SHP77 treated with DMSO at 0.1 percent for 48 hours (cell line): ENCODE results near the gene AHDC1.
"Not testable (repeated sequence)": the region's sequence is repeated elsewhere in the genome, so short reads cannot be mapped to it uniquely, and the experiment has no call there.

Experiments used
- DNase-seq: peaks from one replicate; lab custom pipeline; 2025; lab: John Stamatoyannopoulos, UW

The AHDC1 gene

GRCh38 chr1:27563341-27563590, 40.7 kb downstream of the AHDC1 start:
- DNase-seq, result no peak

DNA sequence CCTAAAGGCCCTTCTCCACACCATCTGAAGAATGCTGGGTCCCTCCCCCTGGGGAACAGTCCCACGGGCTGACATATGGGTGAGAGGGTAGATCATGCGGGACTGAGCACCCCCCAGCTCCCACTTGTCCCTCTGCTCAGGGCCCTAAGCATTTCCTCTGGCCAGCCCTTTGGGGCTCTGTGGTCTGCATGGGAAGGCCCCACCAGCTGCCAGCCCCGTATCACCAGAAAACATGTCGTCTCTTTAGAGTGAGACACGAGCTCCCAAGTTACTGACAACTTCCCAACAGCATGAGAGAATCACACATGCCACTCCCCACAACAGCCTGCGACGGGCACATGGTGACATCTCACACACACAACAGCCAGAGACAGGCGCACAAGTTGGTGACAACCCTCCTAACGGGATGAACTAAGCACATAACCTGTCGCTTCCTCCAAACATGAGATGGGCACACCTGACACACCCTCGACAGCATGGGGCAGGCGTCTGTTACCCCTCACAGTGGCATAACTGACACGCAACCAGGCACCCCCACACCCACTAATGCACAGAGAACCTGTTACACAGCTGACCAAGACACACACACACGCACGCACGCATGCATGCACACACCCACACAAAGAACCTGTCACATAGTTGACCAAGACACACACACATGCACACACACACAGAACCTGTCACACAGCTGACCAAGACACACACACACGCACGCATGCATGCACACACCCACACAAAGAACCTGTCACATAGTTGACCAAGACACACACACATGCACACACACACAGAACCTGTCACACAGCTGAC, 41.2 kb downstream of the AHDC1 start:
- no peak for DNase-seq

DNA sequence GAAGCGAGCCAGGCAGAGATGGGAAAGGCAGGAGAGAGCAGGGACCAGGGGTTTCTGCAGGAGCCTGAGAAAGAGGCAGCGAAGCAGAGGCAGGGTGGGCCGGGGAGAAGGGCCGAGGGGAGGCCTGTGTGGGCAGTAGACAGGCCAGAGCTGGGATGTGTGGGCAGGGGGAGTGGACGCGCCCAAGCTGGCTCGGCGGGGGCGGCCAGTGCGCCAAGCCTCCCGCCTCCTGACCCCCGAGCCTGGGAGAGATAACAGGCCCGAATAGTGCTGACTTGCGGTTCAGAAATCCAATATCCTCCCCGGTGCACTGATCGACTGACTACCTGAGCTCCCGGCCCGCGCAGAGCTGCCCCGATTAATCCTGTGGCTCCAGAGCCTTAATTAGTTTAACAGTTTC, 41.9 kb downstream of the AHDC1 start:
- no peak for DNase-seq

DNA sequence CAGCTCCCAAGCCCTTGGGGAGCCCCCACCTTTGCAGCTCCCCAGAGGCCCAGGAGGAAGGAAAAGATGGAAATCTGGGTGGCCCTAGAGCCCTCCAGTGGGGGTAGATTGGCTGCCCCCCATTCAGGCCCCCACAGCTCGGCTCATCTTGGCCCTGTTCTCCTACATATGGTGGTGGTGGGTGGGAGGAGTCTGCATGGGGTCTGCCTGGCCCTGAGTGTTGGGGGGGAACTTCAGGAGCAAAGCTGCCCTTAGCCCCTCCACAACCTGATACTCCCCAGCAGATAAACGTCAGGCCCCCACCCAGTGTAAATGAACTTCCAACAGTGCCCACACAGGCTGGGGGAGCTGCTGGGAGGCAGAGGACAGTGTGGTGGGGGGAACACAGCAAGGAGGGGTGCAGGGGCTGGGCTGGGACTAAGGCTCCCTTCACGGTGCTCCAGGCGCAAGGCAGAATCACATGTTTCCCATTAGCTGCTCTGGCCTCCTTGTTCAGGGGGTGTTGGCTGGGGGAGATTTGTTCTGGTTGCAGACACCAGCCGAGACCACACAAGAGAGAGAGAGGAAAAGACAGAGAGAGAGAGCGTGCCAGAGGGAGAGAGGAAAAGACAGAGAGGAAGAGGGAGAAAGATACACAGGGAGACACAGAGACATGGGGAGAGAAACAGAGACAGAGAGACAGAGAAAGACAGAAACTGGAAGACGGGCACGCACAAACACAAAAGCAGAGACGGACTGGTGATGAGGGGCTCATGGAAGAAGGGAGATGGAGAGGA, 42.6 kb downstream of the AHDC1 start:
- no peak for DNase-seq

GRCh38 chr1:27560268-27561123, 43.4 kb downstream of the AHDC1 start:
- no peak for DNase-seq

GRCh38 chr1:27559466-27560030, 44.4 kb downstream of the AHDC1 start:
- no peak for DNase-seq

GRCh38 chr1:27557596-27558340, 46.2 kb downstream of the AHDC1 start:
- no peak for DNase-seq

DNA sequence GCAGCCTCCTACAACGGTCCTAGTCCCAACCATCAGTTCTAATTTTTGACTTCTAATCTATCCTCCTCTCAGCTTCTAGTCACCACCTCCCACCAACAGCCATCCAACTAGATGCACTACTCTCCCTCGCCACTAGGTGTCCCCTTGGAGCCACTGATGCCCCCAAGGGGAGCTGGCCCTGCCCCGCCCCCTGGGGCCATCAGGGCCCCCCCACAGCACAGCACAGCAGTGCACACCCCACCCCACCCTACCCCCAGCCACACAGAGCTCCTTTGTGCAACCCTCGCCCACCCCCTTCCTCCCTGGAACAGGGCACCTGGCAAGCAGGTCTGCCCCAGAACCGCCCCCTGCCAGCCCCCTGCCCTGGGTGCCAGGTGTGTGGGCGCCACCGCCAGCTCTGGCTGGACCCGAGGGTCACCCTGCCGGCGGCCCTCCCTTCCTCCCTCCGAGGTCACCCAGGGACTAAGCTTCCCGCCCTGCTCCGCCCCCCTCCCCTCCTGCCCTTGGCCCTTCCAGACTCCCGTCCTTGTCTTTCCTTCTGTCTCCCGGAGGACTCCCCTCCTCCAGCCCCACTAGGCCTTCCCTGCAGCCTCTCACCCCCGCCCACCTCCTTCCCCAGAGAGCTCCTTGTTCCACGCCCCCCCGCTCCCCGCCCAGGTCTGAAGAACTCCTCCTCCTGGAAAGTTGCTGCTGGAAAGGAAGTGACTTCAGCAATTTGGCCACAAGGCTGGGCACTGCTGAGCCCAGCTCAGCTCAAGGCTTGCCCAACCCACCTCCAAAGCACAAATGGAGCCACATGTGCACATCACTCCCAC, 47.0 kb downstream of the AHDC1 start:
- no peak for DNase-seq

- DNase-seq, result no peak
Measured at GRCh38 chr1:27556435-27556780, 47.5 kb downstream of the AHDC1 start.

DNA sequence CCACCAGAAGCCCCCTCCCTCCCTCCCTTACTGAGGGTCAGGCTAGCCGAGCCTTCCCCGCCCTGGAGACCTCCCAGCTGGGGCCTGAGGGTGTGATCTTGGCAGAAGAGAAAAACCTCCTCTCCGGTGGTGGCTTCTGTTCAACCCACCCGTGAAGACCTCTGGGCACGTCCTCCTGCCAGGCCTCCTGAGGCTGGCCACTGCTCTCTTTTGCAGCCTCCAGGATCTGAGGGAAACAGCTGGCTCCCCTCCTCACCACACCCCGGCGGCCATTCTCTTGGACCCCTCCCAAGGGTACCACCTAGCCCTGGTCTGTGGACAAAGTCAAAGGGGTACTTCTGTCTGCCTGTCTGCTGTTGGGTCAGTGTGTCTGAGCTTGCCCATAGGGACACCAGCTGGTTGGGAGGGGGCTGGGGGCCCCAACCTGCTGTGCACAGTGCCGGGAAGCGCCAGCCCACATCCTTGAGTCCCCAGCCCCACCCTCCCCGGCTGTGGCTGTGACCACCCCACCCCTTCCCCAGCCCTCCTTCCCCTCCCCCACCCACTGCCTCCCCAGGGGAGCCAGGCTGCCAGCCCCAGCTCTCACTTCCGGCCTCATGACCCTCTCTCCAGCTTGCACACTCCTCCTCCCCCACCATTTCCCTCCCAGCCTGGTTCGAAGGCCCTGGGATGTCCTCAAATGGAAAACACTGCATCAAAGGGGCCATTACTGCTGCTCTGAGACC, 48.1 kb downstream of the AHDC1 start:
- DNase-seq, result no peak

GRCh38 chr1:27554759-27555699, 48.9 kb downstream of the AHDC1 start:
- no peak for DNase-seq

DNA sequence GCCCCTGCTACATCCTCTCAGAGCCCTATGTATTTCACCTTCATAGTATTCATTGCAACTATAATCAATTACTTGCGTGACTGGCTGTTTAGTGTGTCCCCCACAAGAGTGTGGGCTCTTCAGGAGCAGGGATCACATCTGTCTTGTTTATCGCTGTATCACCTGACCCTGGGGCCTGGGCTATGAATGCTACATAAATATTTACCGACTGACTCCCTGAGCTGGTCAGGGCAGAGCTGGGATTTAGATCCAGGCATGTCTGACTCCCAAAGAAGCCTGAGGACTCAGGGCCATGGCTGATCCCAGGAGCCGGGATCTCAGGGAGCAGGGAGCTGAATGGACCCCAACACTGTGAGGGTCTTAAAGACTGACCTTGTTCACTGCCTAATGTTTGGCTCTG, 49.7 kb downstream of the AHDC1 start:
- no peak for DNase-seq

DNA sequence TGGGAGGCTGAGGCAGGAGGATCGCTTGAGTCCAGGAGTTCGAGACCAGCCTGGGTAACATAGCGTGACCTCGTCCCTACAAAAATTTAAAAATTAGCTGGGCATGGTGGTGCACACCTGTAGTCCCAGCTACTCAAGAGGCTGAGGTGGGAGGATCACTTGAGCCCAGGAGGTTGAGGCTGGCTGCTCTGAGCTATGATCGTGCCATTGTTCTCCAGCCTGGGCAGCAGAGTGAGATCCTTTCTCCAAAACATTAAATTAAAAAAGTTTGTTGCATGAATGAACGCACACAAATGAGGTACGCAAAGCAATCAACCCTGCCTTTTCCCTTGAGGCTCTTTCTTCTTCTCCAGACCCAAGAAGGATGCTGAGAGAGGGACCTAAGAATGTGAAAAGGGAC, 50.1 kb downstream of the AHDC1 start:
- not testable (repeated sequence) for DNase-seq

- no peak for DNase-seq
Measured at GRCh38 chr1:27552911-27553420, 51.0 kb downstream of the AHDC1 start.

DNA sequence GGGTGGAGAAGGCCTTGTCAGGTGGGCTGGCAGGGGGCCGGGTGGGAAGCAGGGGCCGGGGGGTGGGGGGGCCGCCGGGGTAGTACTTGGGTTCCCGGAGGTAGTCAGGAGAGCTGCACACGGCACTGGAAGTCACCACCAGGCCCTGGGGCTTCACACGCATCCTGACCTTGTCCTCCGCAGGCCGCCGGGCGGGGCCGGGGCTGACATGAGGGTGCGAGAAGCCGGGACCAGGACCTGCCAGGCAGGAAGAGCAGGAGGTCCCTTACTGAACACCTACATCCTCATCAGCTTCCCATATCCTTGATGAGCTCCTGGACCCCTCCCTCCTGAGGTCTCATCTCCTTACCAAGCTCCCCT, 52.0 kb downstream of the AHDC1 start:
- DNase-seq, result no peak

DNA sequence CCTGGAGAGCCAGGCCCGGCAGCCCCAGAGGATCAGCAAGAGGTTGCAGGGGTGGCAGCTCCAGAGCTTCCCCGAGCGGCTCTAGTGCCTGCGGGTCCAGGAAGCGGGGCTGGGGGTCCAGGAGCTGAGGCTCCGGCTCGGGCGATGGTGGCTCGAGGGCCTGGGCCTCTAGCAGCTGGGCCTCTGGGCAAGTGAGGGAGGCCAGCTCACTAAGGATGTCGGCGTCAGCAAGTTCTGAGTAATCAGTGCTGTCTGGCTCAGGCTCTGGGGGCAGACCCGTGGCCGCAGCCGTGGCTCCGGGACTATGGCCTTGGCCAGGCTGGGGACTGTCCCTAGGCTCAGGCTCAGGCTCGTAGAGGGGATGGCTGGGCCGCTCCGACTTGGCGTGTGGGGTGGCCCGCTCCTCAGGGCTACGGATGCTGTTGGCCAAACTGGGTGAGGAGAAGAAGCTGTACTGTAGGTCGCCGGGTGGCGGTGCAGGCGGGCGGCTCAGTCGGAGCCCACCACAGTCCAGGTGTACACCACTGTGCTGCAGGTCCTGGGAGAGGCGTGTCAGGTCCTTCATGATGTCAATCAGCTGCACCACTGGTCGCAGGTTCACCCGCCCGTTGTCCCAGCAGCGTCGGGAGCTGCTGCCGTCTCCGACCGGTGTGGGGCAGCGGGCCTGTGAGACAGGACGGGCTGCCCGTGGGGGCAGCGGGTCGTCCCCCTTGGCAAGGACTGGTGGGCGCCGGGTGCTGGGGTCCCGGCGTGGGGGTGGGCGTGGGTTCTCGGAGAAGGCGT, 52.6 kb downstream of the AHDC1 start:
- no peak for DNase-seq

- DNase-seq, result no peak
Measured at GRCh38 chr1:27550510-27551169, 53.3 kb downstream of the AHDC1 start.
